HCT116 (cell line): Measurements from ENCODE around the gene ZNF41. TPM values are rescaled to one million over a fixed set of nuclear protein-coding genes. Genes with fewer than 3 reads are reported as not detected.

Source experiments
- ATAC-seq: fragments of 200-7000 bp; cut with Tn5 transposase; 2 replicates; pipeline ENCODE4 v1.9.1; 2020; ENCODE audit warnings: mild to moderate bottlenecking, moderate library complexity
- BruUV-seq: library from RNA; stranded (reverse); fragments of 400-500 nt; replicated peaks from 2 replicates; lab custom pipeline; 2021; lab: Mats Ljungman, UMichigan
- CTCF ChIA-PET: fragments of 300-600 bp; sonication (Branson Sonifier 250); formaldehyde crosslinking; loops from one replicate; lab custom pipeline; 2021; ENCODE audit warnings: antibody characterized with exemption; lab: Charles Lee
- POLR2A ChIA-PET: fragments of 300-600, 350-600 bp; sonication (Branson Sonifier 250); formaldehyde crosslinking; loops from one replicate; lab custom pipeline; 2021; ENCODE audit warnings: antibody characterized with exemption; lab: Charles Lee
- RAD21 ChIA-PET, 2 experiments: fragments of 300-600 bp; sonication (Branson Sonifier 250); formaldehyde crosslinking; loops; one replicate each; lab custom pipeline; 2023; ENCODE audit warnings: low total read pairs in 2 of 2; ENCODE audit not compliant: uncharacterized antibody in 2 of 2, unreplicated experiment in 2 of 2, low non-redundant PET in 1 of 2; lab: Charles Lee
- DNase-seq: peaks from one replicate; pipeline ENCODE4 v3.0.0-alpha.2; 2010; ENCODE audit warnings: low read depth, low spot score
- H2AFZ ChIP-seq: fragments of 200-600 bp; shearing (Covaris generic), sonication (generic); 2 replicates; pipeline ENCODE4 v1.6.1; 2017; ENCODE audit warnings: low read depth, mixed run types, mixed read lengths, antibody characterized with exemption, low read length; ENCODE audit not compliant: poor library complexity, severe bottlenecking
- H3K27ac ChIP-seq: 2 replicates; pipeline ENCODE4 v1.5.1; 2012; ENCODE audit warnings: low read depth, low read length
- H3K27me3 ChIP-seq: fragments of 200-600 bp; sonication (generic); 2 replicates; pipeline ENCODE4 v1.6.1; 2016; ENCODE audit warnings: mixed run types, low read length, mixed read lengths; ENCODE audit not compliant: insufficient read depth
- H3K36me3 ChIP-seq, 2 experiments: fragments of 200-500 bp in 1 of 2; fragments of 200-600 bp in 1 of 2; sonication (Bioruptor generic) in 1 of 2; sonication (generic) in 1 of 2; 2 replicates each; pipeline versions ENCODE4 v1.5.1 to v1.6.1; 2014 to 2016; ENCODE audit warnings: low read length in 2 of 2, inconsistent platforms in 1 of 2, mixed read lengths in 1 of 2, mixed run types in 1 of 2; ENCODE audit not compliant: insufficient read depth in 2 of 2, control insufficient read depth in 1 of 2
- H3K4me1 ChIP-seq, 2 experiments: fragments of 200-600 bp in 1 of 2; sonication (generic) in 1 of 2; 2 replicates each; pipeline versions ENCODE4 v1.5.1 to v1.6.1; 2012 to 2017; ENCODE audit warnings: low read length in 2 of 2, inconsistent platforms in 1 of 2, mild to moderate bottlenecking in 1 of 2, mixed read lengths in 1 of 2, mixed run types in 1 of 2, moderate library complexity in 1 of 2; ENCODE audit not compliant: insufficient read depth in 2 of 2, control insufficient read depth in 1 of 2
- H3K4me2 ChIP-seq: fragments of 200-600 bp; sonication (generic); 2 replicates; pipeline ENCODE4 v1.6.1; 2017; ENCODE audit warnings: mixed run types, low read length, mixed read lengths
- H3K4me3 ChIP-seq, 2 experiments: fragments of 200-600 bp in 1 of 2; sonication (generic) in 1 of 2; replicated peaks in 1 of 2; 2 replicates each; pipeline ENCODE4 v1.5.1; 2011 to 2016; ENCODE audit warnings: low read length in 2 of 2, control low read depth in 1 of 2, low read depth in 1 of 2, mild to moderate bottlenecking in 1 of 2, mixed read lengths in 1 of 2, mixed run types in 1 of 2
- H3K79me2 ChIP-seq: fragments of 200-600 bp; sonication (generic); 2 replicates; pipeline ENCODE4 v1.6.1; 2017; ENCODE audit warnings: mild to moderate bottlenecking, mixed run types, low read length, moderate library complexity, mixed read lengths; ENCODE audit not compliant: insufficient read depth
- H3K9ac ChIP-seq: fragments of 200-600 bp; sonication (generic); 2 replicates; pipeline ENCODE4 v1.6.1; 2016; ENCODE audit warnings: low read length, mixed read lengths
- H3K9me2 ChIP-seq: fragments of 200-600 bp; sonication (generic), shearing (Covaris generic); 2 replicates; pipeline ENCODE4 v1.6.1; 2017; ENCODE audit warnings: mixed run types, mild to moderate bottlenecking, moderate library complexity; ENCODE audit not compliant: insufficient read depth
- H3K9me3 ChIP-seq, 2 experiments: fragments of 200-500 bp in 1 of 2; fragments of 200-600 bp in 1 of 2; sonication (Bioruptor generic) in 1 of 2; sonication (generic) in 1 of 2; 2 replicates each; pipeline ENCODE4 v1.6.1; 2014 to 2017; ENCODE audit warnings: low read length in 2 of 2, mixed read lengths in 2 of 2, inconsistent platforms in 1 of 2, low read depth in 1 of 2, mild to moderate bottlenecking in 1 of 2, mixed run types in 1 of 2, moderate library complexity in 1 of 2; ENCODE audit not compliant: control insufficient read depth in 1 of 2, insufficient read depth in 1 of 2
- H4K20me1 ChIP-seq: fragments of 200-600 bp; sonication (generic), shearing (Covaris generic); 2 replicates; pipeline ENCODE4 v1.6.1; 2017; ENCODE audit warnings: mixed run types, mild to moderate bottlenecking, moderate library complexity; ENCODE audit not compliant: insufficient read depth
- CBX3 ChIP-seq: IDR thresholded peaks from 2 replicates; pipeline ENCODE4 v1.6.1; 2012; ENCODE audit warnings: low read depth
- CEBPB ChIP-seq: IDR thresholded peaks from 2 replicates; pipeline ENCODE4 v1.6.1; 2012; ENCODE audit warnings: low read depth
- ELF1 ChIP-seq: IDR thresholded peaks from 2 replicates; pipeline ENCODE4 v1.6.1; 2012; ENCODE audit warnings: low read depth, borderline replicate concordance
- EZH2 ChIP-seq: fragments of 200-600 bp; sonication (generic); IDR thresholded peaks from 2 replicates; pipeline ENCODE4 v1.6.1; 2017; ENCODE audit warnings: antibody characterized with exemption, mixed run types
- EZH2phosphoT487 ChIP-seq: fragments of 200-600 bp; IDR thresholded peaks from 2 replicates; pipeline ENCODE4 v1.6.1; 2018; ENCODE audit warnings: antibody characterized with exemption, borderline replicate concordance
- FOSL1 ChIP-seq: IDR thresholded peaks from 2 replicates; pipeline ENCODE4 v1.6.1; 2012; ENCODE audit warnings: low read depth
- JUND ChIP-seq: IDR thresholded peaks from 2 replicates; pipeline ENCODE4 v1.6.1; 2012
- POLR2A ChIP-seq: IDR thresholded peaks from 2 replicates; pipeline ENCODE4 v1.7.0; 2011; ENCODE audit warnings: borderline replicate concordance; ENCODE audit not compliant: insufficient read depth, insufficient read length; ENCODE audit errors: extremely low read depth
- POLR2AphosphoS5 ChIP-seq: IDR thresholded peaks from 2 replicates; pipeline ENCODE4 v1.6.1; 2011; ENCODE audit warnings: mild to moderate bottlenecking, low read depth, low read length, moderate library complexity
- SIN3A ChIP-seq: IDR thresholded peaks from 2 replicates; pipeline ENCODE4 v1.6.1; 2012; ENCODE audit warnings: low read depth
- SRF ChIP-seq: IDR thresholded peaks from 2 replicates; pipeline ENCODE4 v1.6.1; 2012; ENCODE audit warnings: low read depth
- TCF7L2 ChIP-seq: IDR thresholded peaks from 2 replicates; pipeline ENCODE4 v1.7.0; 2011; ENCODE audit warnings: borderline replicate concordance, inconsistent platforms; ENCODE audit not compliant: insufficient read depth, insufficient read length; ENCODE audit errors: extremely low read depth
- YY1 ChIP-seq: IDR thresholded peaks from 2 replicates; pipeline ENCODE4 v1.6.1; 2011; ENCODE audit warnings: low read length, low read depth, moderate library complexity, mild to moderate bottlenecking; ENCODE audit not compliant: insufficient replicate concordance; ENCODE audit errors: extremely low read depth
- ZFX ChIP-seq: fragments of 450-650 bp; IDR thresholded peaks from 2 replicates; pipeline ENCODE4 v1.6.1; 2017
- ZNF274 ChIP-seq: fragments of 200-500 bp; sonication (Bioruptor generic); IDR thresholded peaks from 2 replicates; pipeline ENCODE4 v1.6.1; 2014; ENCODE audit warnings: mild to moderate bottlenecking, low read depth, low read length, inconsistent platforms
- intact Hi-C: fragments of 100-400 bp; cut with micrococcal nuclease; formaldehyde crosslinking; loops from 2 replicates; pipeline ENCODE4 v1.10.0; 2022
- total RNA-seq: library from RNA; stranded (reverse); gene quantifications from one replicate; pipeline ENCODE4 v1.2.1, GENCODE V29; 2021; ENCODE audit not compliant: unreplicated experiment
- TF ChIP-seq, protein P1 (sequence below): IDR thresholded peaks from 2 replicates; pipeline ENCODE4 v1.6.1; 2012
- TF ChIP-seq, protein P2 (sequence below), 3 experiments: fragments of 200-600 bp in 1 of 3; sonication (generic) in 1 of 3; IDR thresholded peaks in 2 of 3; conservative IDR thresholded peaks in 1 of 3; 2 replicates each; pipeline ENCODE4 v1.5.1; 2012 to 2017; ENCODE audit warnings: low read depth in 2 of 3, low read length in 2 of 3, antibody characterized with exemption in 1 of 3, borderline replicate concordance in 1 of 3, control low read depth in 1 of 3, mild to moderate bottlenecking in 1 of 3, mixed read lengths in 1 of 3, mixed run types in 1 of 3, moderate library complexity in 1 of 3; ENCODE audit not compliant: insufficient read depth in 1 of 3
- TF ChIP-seq, protein P3 (sequence below): IDR thresholded peaks from 2 replicates; pipeline ENCODE4 v1.6.1; 2012; ENCODE audit warnings: low read depth

The ZNF41 gene
- total RNA-seq, 1 experiment from 2014 or later: 7.4 TPM

DNA sequence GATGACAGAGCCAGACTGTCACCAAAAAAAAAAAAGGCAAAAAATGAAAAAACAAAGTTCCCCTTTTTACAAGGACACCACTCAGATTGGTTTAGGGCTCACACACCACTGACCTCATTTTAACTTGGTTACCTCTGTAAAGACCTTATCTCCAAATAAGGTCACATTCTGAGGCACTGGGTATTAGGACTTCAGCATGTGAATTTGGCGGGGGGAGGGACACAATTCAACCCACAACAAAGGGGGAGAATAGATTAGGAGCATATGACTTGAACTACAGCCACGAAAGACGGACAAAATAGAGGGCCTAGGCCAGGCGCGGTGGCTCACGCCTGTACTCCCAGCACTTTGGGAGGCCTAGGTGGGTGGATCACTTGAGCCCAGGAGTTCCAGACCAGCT lies 47.0 kb upstream of the ZNF41 start:
- Histone ChIP-seq H3K4me3 (no peak overlapping the region), H3K36me3 (no peaks in the 10 kb centered on the region), H3K9ac (no peak overlapping the region), H4K20me1 (no peaks in the 10 kb centered on the region), H3K4me2 (no peak overlapping the region), H2AFZ (no peak overlapping the region), H3K79me2 (no peaks in the 10 kb centered on the region), H3K27me3 (no peaks in the 10 kb centered on the region), H3K4me1 (no peaks in the 10 kb centered on the region), H3K9me3 (no peaks in the 10 kb centered on the region), H3K9me2 (no peaks in the 10 kb centered on the region), H3K27ac (no peak overlapping the region)
- ATAC-seq (no peak), DNase-seq (no peak)
- RAD21 ChIA-PET: no interaction called here
- TF ChIP-seq CEBPB (no peak), CBX3 (no peak), YY1 (no peak), ZNF274 (no peak), EZH2phosphoT487 (no peak), SRF (no peak), JUND (no peak), TCF7L2 (no peak)
- POLR2A ChIA-PET: no interaction called here
- BruUV-seq: no TSS peak
- intact Hi-C loops: no loop called here
- CTCF ChIA-PET: no interaction called here

DNA sequence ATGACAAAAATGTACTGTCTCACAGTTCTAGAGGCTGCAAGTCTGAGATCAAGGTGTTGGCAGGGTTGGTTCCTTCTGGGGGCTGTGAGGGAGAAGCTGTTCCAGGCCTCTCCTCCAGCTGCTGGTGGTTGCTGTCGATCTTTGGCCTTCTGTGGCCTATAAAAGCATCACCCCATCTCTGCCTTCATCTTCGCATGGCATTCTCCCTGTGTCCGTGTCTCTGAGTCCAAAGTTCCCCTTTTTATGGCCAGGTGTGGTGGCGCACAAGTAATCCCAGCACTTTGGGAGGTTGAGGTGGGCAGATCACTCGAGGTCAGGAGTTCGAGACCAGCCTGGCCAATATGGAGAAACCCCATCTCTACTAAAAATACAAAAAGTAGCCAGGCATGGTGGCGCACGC lies 46.5 kb upstream of the ZNF41 start:
- BruUV-seq: no TSS peak
- RAD21 ChIA-PET: no interaction called here
- no peak for TF ChIP-seq JUND
- TF ChIP-seq FOSL1: no peak
- TF ChIP-seq, protein P1, sequence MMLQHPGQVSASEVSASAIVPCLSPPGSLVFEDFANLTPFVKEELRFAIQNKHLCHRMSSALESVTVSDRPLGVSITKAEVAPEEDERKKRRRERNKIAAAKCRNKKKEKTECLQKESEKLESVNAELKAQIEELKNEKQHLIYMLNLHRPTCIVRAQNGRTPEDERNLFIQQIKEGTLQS: no peak
- TF ChIP-seq POLR2AphosphoS5: no peak
- TF ChIP-seq, protein P2, sequence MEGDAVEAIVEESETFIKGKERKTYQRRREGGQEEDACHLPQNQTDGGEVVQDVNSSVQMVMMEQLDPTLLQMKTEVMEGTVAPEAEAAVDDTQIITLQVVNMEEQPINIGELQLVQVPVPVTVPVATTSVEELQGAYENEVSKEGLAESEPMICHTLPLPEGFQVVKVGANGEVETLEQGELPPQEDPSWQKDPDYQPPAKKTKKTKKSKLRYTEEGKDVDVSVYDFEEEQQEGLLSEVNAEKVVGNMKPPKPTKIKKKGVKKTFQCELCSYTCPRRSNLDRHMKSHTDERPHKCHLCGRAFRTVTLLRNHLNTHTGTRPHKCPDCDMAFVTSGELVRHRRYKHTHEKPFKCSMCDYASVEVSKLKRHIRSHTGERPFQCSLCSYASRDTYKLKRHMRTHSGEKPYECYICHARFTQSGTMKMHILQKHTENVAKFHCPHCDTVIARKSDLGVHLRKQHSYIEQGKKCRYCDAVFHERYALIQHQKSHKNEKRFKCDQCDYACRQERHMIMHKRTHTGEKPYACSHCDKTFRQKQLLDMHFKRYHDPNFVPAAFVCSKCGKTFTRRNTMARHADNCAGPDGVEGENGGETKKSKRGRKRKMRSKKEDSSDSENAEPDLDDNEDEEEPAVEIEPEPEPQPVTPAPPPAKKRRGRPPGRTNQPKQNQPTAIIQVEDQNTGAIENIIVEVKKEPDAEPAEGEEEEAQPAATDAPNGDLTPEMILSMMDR (IDR thresholded peaks at IDR 0.05 in 2 of 3, conservative IDR thresholded peaks at IDR 0.05 in 1 of 3; ENCODE audit: borderline replicate concordance in 1 of 3, insufficient read depth in 1 of 3, low read depth in 2 of 3, low read length in 2 of 3): no peak
- TF ChIP-seq ZFX: no peak
- TF ChIP-seq SRF: no peak
- no peak for TF ChIP-seq ELF1
- TF ChIP-seq SIN3A: no peak
- TF ChIP-seq CEBPB: no peak
- TF ChIP-seq TCF7L2: no peak
- TF ChIP-seq, protein P3, sequence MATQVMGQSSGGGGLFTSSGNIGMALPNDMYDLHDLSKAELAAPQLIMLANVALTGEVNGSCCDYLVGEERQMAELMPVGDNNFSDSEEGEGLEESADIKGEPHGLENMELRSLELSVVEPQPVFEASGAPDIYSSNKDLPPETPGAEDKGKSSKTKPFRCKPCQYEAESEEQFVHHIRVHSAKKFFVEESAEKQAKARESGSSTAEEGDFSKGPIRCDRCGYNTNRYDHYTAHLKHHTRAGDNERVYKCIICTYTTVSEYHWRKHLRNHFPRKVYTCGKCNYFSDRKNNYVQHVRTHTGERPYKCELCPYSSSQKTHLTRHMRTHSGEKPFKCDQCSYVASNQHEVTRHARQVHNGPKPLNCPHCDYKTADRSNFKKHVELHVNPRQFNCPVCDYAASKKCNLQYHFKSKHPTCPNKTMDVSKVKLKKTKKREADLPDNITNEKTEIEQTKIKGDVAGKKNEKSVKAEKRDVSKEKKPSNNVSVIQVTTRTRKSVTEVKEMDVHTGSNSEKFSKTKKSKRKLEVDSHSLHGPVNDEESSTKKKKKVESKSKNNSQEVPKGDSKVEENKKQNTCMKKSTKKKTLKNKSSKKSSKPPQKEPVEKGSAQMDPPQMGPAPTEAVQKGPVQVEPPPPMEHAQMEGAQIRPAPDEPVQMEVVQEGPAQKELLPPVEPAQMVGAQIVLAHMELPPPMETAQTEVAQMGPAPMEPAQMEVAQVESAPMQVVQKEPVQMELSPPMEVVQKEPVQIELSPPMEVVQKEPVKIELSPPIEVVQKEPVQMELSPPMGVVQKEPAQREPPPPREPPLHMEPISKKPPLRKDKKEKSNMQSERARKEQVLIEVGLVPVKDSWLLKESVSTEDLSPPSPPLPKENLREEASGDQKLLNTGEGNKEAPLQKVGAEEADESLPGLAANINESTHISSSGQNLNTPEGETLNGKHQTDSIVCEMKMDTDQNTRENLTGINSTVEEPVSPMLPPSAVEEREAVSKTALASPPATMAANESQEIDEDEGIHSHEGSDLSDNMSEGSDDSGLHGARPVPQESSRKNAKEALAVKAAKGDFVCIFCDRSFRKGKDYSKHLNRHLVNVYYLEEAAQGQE: no peak
- no peak for TF ChIP-seq POLR2A
- TF ChIP-seq EZH2: no peak

More for the DNA sequence above, 46.5 kb upstream of the ZNF41 start:
- intact Hi-C loops: no loop called here
- ChIA-PET CTCF (no interaction called here), POLR2A (no interaction called here)
- Histone ChIP-seq H3K4me2 (no peak overlapping the region), H3K4me3 (no peak overlapping the region), H3K36me3 (no peaks in the 10 kb centered on the region), H3K79me2 (no peaks in the 10 kb centered on the region), H2AFZ (no peak overlapping the region), H3K9ac (no peak overlapping the region), H3K27me3 (no peaks in the 10 kb centered on the region), H4K20me1 (no peaks in the 10 kb centered on the region), H3K9me3 (no peaks in the 10 kb centered on the region), H3K9me2 (no peaks in the 10 kb centered on the region), H3K27ac (no peak overlapping the region), H3K4me1 (no peaks in the 10 kb centered on the region)
- ATAC-seq: no peak
- no peak for DNase-seq
